Stomach (tissue), 9 donors: ENCODE results near the gene BTNL2. TPM values are rescaled to one million over a fixed set of nuclear protein-coding genes. Genes with fewer than 3 reads are reported as not detected.

ENCODE experiments used
- DNase-seq, 2 donors: peaks; one replicate each; pipeline versions ENCODE4 v3.0.0 to v3.0.0-alpha.2; 2013 to 2019
- H3K27ac ChIP-seq, 5 donors: fragments of 200-600 bp in 4 of 5; sonication (generic) in 4 of 5; one replicate each; pipeline ENCODE4 v1.5.1; 2013 to 2019; ENCODE audit warnings: mild to moderate bottlenecking in 1 of 5, moderate library complexity in 1 of 5
- H3K27me3 ChIP-seq, 3 donors: fragments of 200-600 bp; sonication (generic); one replicate each; pipeline ENCODE4 v1.5.1; 2017 to 2019; ENCODE audit warnings: mixed run types in 1 of 3
- H3K36me3 ChIP-seq, 4 donors: fragments of 200-600 bp; sonication (generic); 1 replicate in 3 of 4; 2 replicates in 1 of 4; pipeline ENCODE4 v1.5.1; 2016 to 2019
- H3K4me1 ChIP-seq, 4 donors: fragments of 200-600 bp; sonication (generic); one replicate each; pipeline ENCODE4 v1.5.1; 2016 to 2019
- H3K4me3 ChIP-seq, 4 donors: fragments of 200-600 bp; sonication (generic) in 3 of 4; one replicate each; pipeline ENCODE4 v1.5.1; 2016 to 2019; ENCODE audit warnings: mild to moderate bottlenecking in 1 of 4
- H3K9me3 ChIP-seq, 4 donors: fragments of 200-600 bp; sonication (generic); one replicate each; pipeline ENCODE4 v1.5.1; 2016 to 2019
- EP300 ChIP-seq: sonication (generic); formaldehyde crosslinking; IDR thresholded peaks from one replicate; pipeline ENCODE4 v1.6.1; 2017; ENCODE audit warnings: antibody characterized with exemption
- POLR2A ChIP-seq, 4 donors: fragments of 450-650 bp; IDR thresholded peaks; one replicate each; pipeline ENCODE4 v1.6.1; 2016; ENCODE audit warnings: antibody characterized with exemption in 4 of 4, control low read depth in 2 of 4, mild to moderate bottlenecking in 1 of 4, moderate library complexity in 1 of 4
- POLR2AphosphoS5 ChIP-seq, 3 donors: sonication (generic); formaldehyde crosslinking; IDR thresholded peaks; one replicate each; pipeline ENCODE4 v1.6.1; 2016; ENCODE audit warnings: antibody characterized with exemption in 3 of 3
- WGBS, 5 donors: extraction: QIAGEN DNeasy Blood & Tissue Kit in 3 of 5; methylation state at CpG; one replicate each; pipeline versions ENCODE4 v1.1.5 to v1.1.7; 2013 to 2018; 5-methylcytosine and 5-hydroxymethylcytosine counted together
- intact Hi-C: fragments of 100-400 bp; cut with DNase I; formaldehyde crosslinking; loops from one replicate; pipeline ENCODE4 v1.15.1; 2023; ENCODE audit warnings: low total_unique reads
- polyA plus RNA-seq, 3 donors: library from polyadenylated mRNA; stranded (reverse); fragments of 200-250 nt; gene quantifications; one replicate each; pipeline ENCODE4 v1.2.3, GENCODE V29; 2013
- total RNA-seq, 5 donors: library from RNA; depleted of rRNA; stranded (reverse); fragments of >200 nt; gene quantifications; one replicate each; pipeline versions ENCODE4 v1.1.0 to v1.2.3, GENCODE V29; 2014 to 2016
- TF ChIP-seq, protein P1 (sequence below), 7 experiments: fragments of 450-650 bp in 4 of 7; fragments of 200-600 bp in 3 of 7; sonication (generic) in 3 of 7; IDR thresholded peaks; one replicate each; pipeline ENCODE4 v1.5.1; 2016 to 2019; ENCODE audit warnings: antibody characterized with exemption in 7 of 7, control low read depth in 2 of 7, mild to moderate bottlenecking in 1 of 7
- donor health status: healthy with polysubstance abuse.
- donor health status: Bipolar disorder and iron deficiency.
- donor health status: healthy.

The BTNL2 gene
- total and polyA plus RNA-seq, 8 donors, result not detected

DNA sequence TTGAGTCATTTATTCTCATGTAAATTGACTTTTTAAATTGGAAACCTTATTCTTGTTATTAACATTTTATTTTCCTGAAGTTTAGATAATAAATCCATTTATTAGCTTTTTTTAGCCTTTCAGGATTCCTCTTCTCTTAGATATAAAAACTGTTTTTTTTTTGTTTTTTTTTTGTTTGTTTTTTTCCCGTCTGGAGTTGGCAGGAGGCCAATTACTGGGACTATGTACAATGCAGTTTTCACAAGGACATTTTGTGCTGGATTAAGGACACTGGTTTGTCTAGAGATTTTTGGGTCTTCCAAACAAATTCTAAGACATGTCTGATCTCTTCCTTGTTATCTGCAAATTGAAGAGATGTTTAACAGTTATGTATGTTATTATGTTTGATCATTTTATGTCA, 1.3 kb downstream of the BTNL2 start:
- H3K27me3 ChIP-seq, result peaks cover 0 to 64% (median 11%) of the 10 kb centered on the region in 3 donors
- no peak overlapping the region for H3K27ac ChIP-seq
- WGBS, 5 donors, result 4 to 28% (median 11%) methylated on average over 1 of the region's 1 CpG
- DNase-seq, result no peak
- no peaks in the 10 kb centered on the region for H3K36me3 ChIP-seq
- intact Hi-C loops, result no loop called here
- H3K4me1 ChIP-seq, result no peaks in the 10 kb centered on the region
- TF ChIP-seq EP300 (no peak), POLR2AphosphoS5 (IDR thresholded peaks at IDR 0.05) (no peak), POLR2A (IDR thresholded peaks at IDR 0.05) (no peak)
- TF ChIP-seq, protein P1, sequence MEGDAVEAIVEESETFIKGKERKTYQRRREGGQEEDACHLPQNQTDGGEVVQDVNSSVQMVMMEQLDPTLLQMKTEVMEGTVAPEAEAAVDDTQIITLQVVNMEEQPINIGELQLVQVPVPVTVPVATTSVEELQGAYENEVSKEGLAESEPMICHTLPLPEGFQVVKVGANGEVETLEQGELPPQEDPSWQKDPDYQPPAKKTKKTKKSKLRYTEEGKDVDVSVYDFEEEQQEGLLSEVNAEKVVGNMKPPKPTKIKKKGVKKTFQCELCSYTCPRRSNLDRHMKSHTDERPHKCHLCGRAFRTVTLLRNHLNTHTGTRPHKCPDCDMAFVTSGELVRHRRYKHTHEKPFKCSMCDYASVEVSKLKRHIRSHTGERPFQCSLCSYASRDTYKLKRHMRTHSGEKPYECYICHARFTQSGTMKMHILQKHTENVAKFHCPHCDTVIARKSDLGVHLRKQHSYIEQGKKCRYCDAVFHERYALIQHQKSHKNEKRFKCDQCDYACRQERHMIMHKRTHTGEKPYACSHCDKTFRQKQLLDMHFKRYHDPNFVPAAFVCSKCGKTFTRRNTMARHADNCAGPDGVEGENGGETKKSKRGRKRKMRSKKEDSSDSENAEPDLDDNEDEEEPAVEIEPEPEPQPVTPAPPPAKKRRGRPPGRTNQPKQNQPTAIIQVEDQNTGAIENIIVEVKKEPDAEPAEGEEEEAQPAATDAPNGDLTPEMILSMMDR (IDR thresholded peaks at IDR 0.05), result no peak
- no peak overlapping the region for H3K4me3 ChIP-seq
- H3K9me3 ChIP-seq, result no peaks in the 10 kb centered on the region

DNA sequence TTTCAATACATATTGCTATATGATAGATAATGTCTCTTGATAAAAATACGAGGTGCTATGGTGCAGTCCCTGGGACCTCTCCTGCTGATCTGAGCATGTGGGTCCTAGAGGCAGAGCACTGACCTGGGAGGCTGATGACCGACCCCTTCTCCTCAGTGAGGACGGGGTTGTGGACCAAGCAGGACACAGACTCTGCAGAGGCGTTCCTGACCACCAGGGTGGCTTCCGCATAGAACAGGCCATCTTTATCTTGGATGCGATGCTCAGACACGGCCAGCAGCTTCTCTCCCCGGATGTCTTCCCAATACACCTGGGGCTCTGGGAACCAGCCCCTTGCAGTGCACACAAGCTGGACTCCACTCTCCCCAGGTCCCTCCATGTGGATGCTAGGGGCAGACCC, 4.2 kb downstream of the BTNL2 start:
- WGBS, 5 donors, result 53 to 76% (median 62%) methylated on average over 3 to 8 of the region's 8 CpGs
- H3K4me3 ChIP-seq, result no peak overlapping the region
- H3K36me3 ChIP-seq, result no peaks in the 10 kb centered on the region
- no peak overlapping the region for H3K27ac ChIP-seq
- peaks cover 0 to 56% (median 11%) of the 10 kb centered on the region in 3 donors for H3K27me3 ChIP-seq
- no peaks in the 10 kb centered on the region for H3K9me3 ChIP-seq
- DNase-seq, result no peak
- intact Hi-C loops, result no loop called here
- no peaks in the 10 kb centered on the region for H3K4me1 ChIP-seq
- TF ChIP-seq, protein P1 (IDR thresholded peaks at IDR 0.05), result no peak
- TF ChIP-seq POLR2AphosphoS5 (IDR thresholded peaks at IDR 0.05) (no peak), POLR2A (IDR thresholded peaks at IDR 0.05) (no peak), EP300 (no peak)

DNA sequence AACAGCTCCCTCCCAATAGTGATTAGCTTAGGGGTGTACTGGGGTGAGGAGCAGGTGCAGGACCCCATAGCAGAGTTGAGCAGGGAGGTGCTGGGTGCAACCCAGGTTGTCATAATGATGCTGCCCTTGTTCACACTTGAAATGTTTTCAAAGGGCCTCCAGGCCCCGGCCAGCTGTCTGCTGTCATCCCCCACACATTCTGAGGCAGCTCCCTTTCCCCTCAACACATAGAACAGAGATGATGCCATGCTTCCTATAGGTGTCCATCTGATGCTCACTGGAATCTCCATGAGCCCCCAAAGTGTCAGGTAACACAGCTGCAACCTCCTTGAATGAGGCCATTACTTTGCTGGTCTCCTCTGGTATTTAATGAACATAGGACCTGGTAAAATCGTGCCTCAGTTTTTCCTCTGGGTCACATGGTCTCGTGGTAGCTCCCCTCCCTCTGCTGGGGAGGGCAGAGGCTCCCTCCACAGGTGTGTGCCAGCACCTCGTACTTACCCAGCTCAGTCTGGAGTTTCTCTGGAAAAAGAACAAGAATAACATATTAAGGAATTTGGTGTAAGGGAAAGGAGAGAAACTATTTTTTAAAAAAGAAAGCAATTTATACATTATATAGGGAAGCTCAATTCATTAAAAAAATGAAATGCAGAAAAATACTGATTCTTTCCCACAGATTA, 5.6 kb downstream of the BTNL2 start:
- TF ChIP-seq EP300 (no peak), POLR2A (IDR thresholded peaks at IDR 0.05) (no peak), POLR2AphosphoS5 (IDR thresholded peaks at IDR 0.05) (no peak)
- TF ChIP-seq, protein P1 (IDR thresholded peaks at IDR 0.05), result no peak
- H3K36me3 ChIP-seq, result no peaks in the 10 kb centered on the region

DNA sequence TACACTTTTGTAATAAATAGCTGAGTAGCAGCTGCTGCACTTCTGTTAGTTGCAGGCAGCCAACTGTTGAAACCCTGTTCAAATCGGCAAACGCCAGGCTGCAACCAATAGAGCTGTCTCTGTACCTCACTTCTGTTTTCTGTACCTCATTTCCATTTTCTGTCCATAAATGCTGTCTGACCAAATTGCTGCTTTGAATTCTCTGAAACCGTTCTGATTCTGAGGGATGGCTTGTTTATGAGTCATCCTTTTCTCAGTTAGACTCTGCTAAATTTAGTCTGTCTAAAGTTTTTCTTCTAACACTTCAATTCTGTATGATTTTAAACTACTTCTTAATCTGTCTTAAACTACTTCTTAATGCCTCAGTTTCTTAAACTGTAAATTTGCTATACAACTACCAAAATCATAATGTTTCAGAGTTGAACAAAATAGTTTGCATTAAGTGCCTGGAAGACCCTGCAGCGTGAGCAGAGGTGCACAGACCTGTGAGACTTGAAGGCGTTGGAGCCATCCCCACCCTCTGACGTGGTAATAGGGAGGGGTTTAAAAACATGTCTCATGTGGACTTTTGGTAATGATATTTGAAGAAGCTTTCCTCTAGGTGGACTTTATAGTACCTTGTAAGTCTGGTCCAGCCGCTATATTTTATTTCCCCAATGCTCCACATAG, 9.6 kb downstream of the BTNL2 start:
- TF ChIP-seq EP300, result no peak
- no peak for TF ChIP-seq POLR2A (IDR thresholded peaks at IDR 0.05)
- TF ChIP-seq POLR2AphosphoS5 (IDR thresholded peaks at IDR 0.05), result no peak
- TF ChIP-seq, protein P1 (IDR thresholded peaks at IDR 0.05), result no peak
- DNase-seq, result no peak
- no peak overlapping the region for H3K27ac ChIP-seq
- H3K4me1 ChIP-seq, result no peaks in the 10 kb centered on the region
- intact Hi-C loops, result no loop called here
- no peaks in the 10 kb centered on the region for H3K9me3 ChIP-seq
- 72 to 79% (median 73%) methylated on average over 7 of the region's 7 CpGs for WGBS, 5 donors
- no peak overlapping the region for H3K4me3 ChIP-seq
- H3K36me3 ChIP-seq, result no peaks in the 10 kb centered on the region
- H3K27me3 ChIP-seq, result peaks cover 0 to 9% (median 0%) of the 10 kb centered on the region in 3 donors

More for the DNA sequence above, 5.6 kb downstream of the BTNL2 start:
- 27 to 41% (median 31%) methylated on average over 4 of the region's 4 CpGs for WGBS, 5 donors
- no peaks in the 10 kb centered on the region for H3K4me1 ChIP-seq
- H3K9me3 ChIP-seq, result no peaks in the 10 kb centered on the region
- intact Hi-C loops, result no loop called here
- no peak for DNase-seq
- H3K4me3 ChIP-seq, result no peak overlapping the region
- peaks cover 0 to 42% (median 4%) of the 10 kb centered on the region in 3 donors for H3K27me3 ChIP-seq
- no peak overlapping the region for H3K27ac ChIP-seq
